GM12878 (cell line): ENCODE results near the gene MRGPRX1. TPM values are rescaled to one million over a fixed set of nuclear protein-coding genes. Genes with fewer than 3 reads are reported as not detected.

Experiments
- ATAC-seq: fragments of 200-7000 bp; cut with Tn5 transposase; 3 replicates; pipeline ENCODE4 v1.9.1; 2020; ENCODE audit warnings: mild to moderate bottlenecking, moderate library complexity
- BruUV-seq: library from RNA; stranded (reverse); fragments of 400-500 nt; replicated peaks from 2 replicates; lab custom pipeline; 2021; lab: Mats Ljungman, UMichigan
- CTCF ChIA-PET: fragments of 300-600 bp; sonication (Branson Sonifier 250); formaldehyde crosslinking; extraction: SDS; loops from one replicate; lab custom pipeline; 2021; ENCODE audit warnings: inconsistent platforms; lab: Yijun Ruan, JAX
- POLR2A ChIA-PET: fragments of 350-600 bp; formaldehyde crosslinking; extraction: SDS; loops from one replicate; lab custom pipeline; 2021; ENCODE audit warnings: inconsistent platforms; lab: Charles Lee
- RAD21 ChIA-PET: fragments of 300-600 bp; sonication (Branson Sonifier 250); formaldehyde crosslinking; loops from one replicate; lab custom pipeline; 2023; ENCODE audit warnings: antibody characterized with exemption; ENCODE audit not compliant: unreplicated experiment; lab: Charles Lee
- SMC1A ChIA-PET: fragments of 300-600 bp; sonication (Branson Sonifier 250); formaldehyde crosslinking; loops from one replicate; lab custom pipeline; 2023; ENCODE audit not compliant: unreplicated experiment, uncharacterized antibody; lab: Charles Lee
- DNase-seq: peaks from one replicate; pipeline ENCODE4 v3.0.0-alpha.2; 2011; ENCODE audit warnings: low read depth, low spot score
- FAIRE-seq: peaks from 3 replicates; lab custom pipeline; 2011; peaks lifted over from hg19 to GRCh38; lab: Jason Lieb, UNC
- H2AFZ ChIP-seq: 2 replicates; pipeline ENCODE4 v1.6.0; 2011; ENCODE audit warnings: low read depth, low read length, control low read depth; ENCODE audit not compliant: control insufficient read depth
- H3K27ac ChIP-seq: 2 replicates; pipeline ENCODE4 v1.5.1; 2011; ENCODE audit warnings: control low read depth; ENCODE audit not compliant: control insufficient read depth, insufficient read depth
- H3K27me3 ChIP-seq, 2 experiments: replicated peaks in 1 of 2; 2 replicates each; pipeline versions ENCODE4 v1.6.0 to v1.6.1; 2011; ENCODE audit warnings: low read length in 1 of 2; ENCODE audit not compliant: control insufficient read depth in 2 of 2, insufficient read depth in 2 of 2
- H3K36me3 ChIP-seq, 2 experiments: 2 replicates each; pipeline ENCODE4 v1.5.1; 2011; ENCODE audit warnings: low read length in 1 of 2; ENCODE audit not compliant: control insufficient read depth in 2 of 2, insufficient read depth in 2 of 2
- H3K4me1 ChIP-seq: 2 replicates; pipeline ENCODE4 v1.6.1; 2011; ENCODE audit warnings: mild to moderate bottlenecking, low read length, moderate library complexity, mixed read lengths; ENCODE audit not compliant: control insufficient read depth, insufficient read depth
- H3K4me2 ChIP-seq: 2 replicates; pipeline ENCODE4 v1.6.0; 2011; ENCODE audit warnings: control low read depth; ENCODE audit not compliant: control insufficient read depth, insufficient read depth
- H3K4me3 ChIP-seq: fragments of 200-600 bp; sonication (generic); 2 replicates; pipeline ENCODE4 v1.5.1; 2016
- H3K79me2 ChIP-seq: 2 replicates; pipeline ENCODE4 v1.6.0; 2011; ENCODE audit warnings: low read length; ENCODE audit not compliant: control insufficient read depth, insufficient read depth
- H3K9ac ChIP-seq: 2 replicates; pipeline ENCODE4 v1.8.0; 2011; ENCODE audit warnings: low read length, control low read depth, mixed read lengths; ENCODE audit not compliant: control insufficient read depth, insufficient read depth
- H3K9me3 ChIP-seq: replicated peaks from 3 replicates; pipeline ENCODE4 v1.5.1; 2011; ENCODE audit warnings: mild to moderate bottlenecking, low read length; ENCODE audit not compliant: control insufficient read depth, insufficient read depth
- H4K20me1 ChIP-seq: 2 replicates; pipeline ENCODE4 v1.6.0; 2011; ENCODE audit not compliant: control insufficient read depth, insufficient read depth
- ELK1 ChIP-seq: IDR thresholded peaks from 2 replicates; pipeline ENCODE4 v1.6.1; 2012; ENCODE audit warnings: low read depth, low read length, improper control_type of control experiment
- EZH2 ChIP-seq: IDR thresholded peaks from 2 replicates; pipeline ENCODE4 v1.6.1; 2012; ENCODE audit warnings: low read depth, mild to moderate bottlenecking, control low read depth, inconsistent platforms, low read length, borderline replicate concordance; ENCODE audit not compliant: control insufficient read depth
- HDAC2 ChIP-seq: fragments of 200-600 bp; sonication (generic); IDR thresholded peaks from 2 replicates; pipeline ENCODE4 v1.6.1; 2017
- IRF3 ChIP-seq: fragments of 450-650 bp; IDR thresholded peaks from 2 replicates; pipeline ENCODE4 v1.6.1; 2014; ENCODE audit warnings: mild to moderate bottlenecking
- SRF ChIP-seq, 2 experiments: IDR thresholded peaks; 2 replicates each; pipeline ENCODE4 v1.6.1; 2011; ENCODE audit warnings: low read depth in 2 of 2, low read length in 2 of 2, mild to moderate bottlenecking in 1 of 2, moderate library complexity in 1 of 2
- SUPT20H ChIP-seq: IDR thresholded peaks from 2 replicates; pipeline ENCODE4 v1.6.1; 2011; ENCODE audit warnings: low read depth, mild to moderate bottlenecking, low read length, moderate library complexity, borderline replicate concordance; ENCODE audit not compliant: control insufficient read depth
- TCF3 ChIP-seq: IDR thresholded peaks from 2 replicates; pipeline ENCODE4 v1.6.1; 2012; ENCODE audit warnings: low read depth, mild to moderate bottlenecking, low read length, borderline replicate concordance; ENCODE audit not compliant: insufficient read depth
- WGBS: methylation state at CpG from one replicate; pipeline ENCODE4 v1.1.6; 2016; ENCODE audit warnings: low lambda C conversion rate; ENCODE audit not compliant: insufficient replicate concordance, insufficient coverage; ENCODE audit errors: missing lambda C conversion rate; 5-methylcytosine and 5-hydroxymethylcytosine counted together
- in situ Hi-C: fragments of 300-500 bp; cut with MboI; formaldehyde crosslinking; loops from 9 replicates; pipeline ENCODE4 v1.14.3; 2018; ENCODE audit warnings: mixed read lengths
- intact Hi-C: fragments of 100-400 bp; cut with micrococcal nuclease; formaldehyde crosslinking; loops from one replicate; pipeline ENCODE4 v1.14.2; 2022; ENCODE audit not compliant: unreplicated experiment
- polyA plus RNA-seq, 11 experiments: library from polyadenylated mRNA; depleted of rRNA in 4 of 11; unstranded in 6 of 11; stranded (reverse) in 5 of 11; fragments of >200 nt; fragmentation: Nextera tagmentation in 4 of 11; fragmentation: Illumina TruSeq in 1 of 11; extraction: Ambion mirVana in 4 of 11; extraction: Trizol in 1 of 11; gene quantifications; 1 replicate in 1 of 11; 2 replicates in 10 of 11; pipeline versions ENCODE4 v1.2.1 to v1.2.3, GENCODE V29; 2011 to 2016; ENCODE audit warnings: inconsistent platforms in 2 of 11, missing spikeins in 2 of 11, low read depth in 1 of 11
- total RNA-seq, 4 experiments: library from RNA; depleted of rRNA in 3 of 4; stranded (reverse); fragments of >200 nt in 3 of 4; fragmentation: Illumina TruSeq in 1 of 4; extraction: Trizol in 1 of 4; gene quantifications; 2 replicates each; pipeline versions ENCODE4 v1.2.1 to v1.2.3, GENCODE V29; 2013 to 2021

MRGPRX1 gene
- total and polyA plus RNA-seq, 10 of the 15 experiments (the other 5 are each of a cell fraction or from before 2014, with no cell fraction given), result not detected

- ChIA-PET SMC1A (no interaction called here), CTCF (no interaction called here), RAD21 (no interaction called here), POLR2A (no interaction called here)
- FAIRE-seq, result no peak
- DNase-seq, result no peak
- 0% methylated on average over 2 of the region's 2 CpGs for WGBS
- Histone ChIP-seq H3K27me3 (peaks cover 0 to 2% of the 10 kb centered on the region in 2 experiments; a peak in 1 of 4 replicates), H3K27ac (no peak overlapping the region), H3K9ac (no peak overlapping the region), H4K20me1 (no peaks in the 10 kb centered on the region), H3K4me3 (no peak overlapping the region), H3K4me1 (no peaks in the 10 kb centered on the region), H2AFZ (no peak overlapping the region), H3K9me3 (no peaks in the 10 kb centered on the region), H3K4me2 (no peak overlapping the region), H3K79me2 (no peaks in the 10 kb centered on the region), H3K36me3 (no peaks in the 10 kb centered on the region)
- in situ Hi-C loops (no loop called here), intact Hi-C loops (no loop called here)
- ATAC-seq, result no peak
- BruUV-seq, result no TSS peak
- TF ChIP-seq HDAC2 (no peak), TCF3 (no peak), EZH2 (no peak), SRF (IDR thresholded peaks at IDR 0.05; ENCODE audit: low read depth in 2 of 2, low read length in 2 of 2) (no peak), SUPT20H (no peak), IRF3 (no peak), ELK1 (no peak)
These were observed 26.3 kb downstream of the MRGPRX1 start for GRCh38 chr11:18912883-18913282.
